RPMI8226 (cell line): ENCODE data around the gene ASTL.
A peak's percentile ranks its signal among the peaks of the same experiment; 100 is the strongest.

Experiments
- DNase-seq: peaks from one replicate; pipeline ENCODE4 v3.0.0-alpha.2; 2015

Gene ASTL

DNA sequence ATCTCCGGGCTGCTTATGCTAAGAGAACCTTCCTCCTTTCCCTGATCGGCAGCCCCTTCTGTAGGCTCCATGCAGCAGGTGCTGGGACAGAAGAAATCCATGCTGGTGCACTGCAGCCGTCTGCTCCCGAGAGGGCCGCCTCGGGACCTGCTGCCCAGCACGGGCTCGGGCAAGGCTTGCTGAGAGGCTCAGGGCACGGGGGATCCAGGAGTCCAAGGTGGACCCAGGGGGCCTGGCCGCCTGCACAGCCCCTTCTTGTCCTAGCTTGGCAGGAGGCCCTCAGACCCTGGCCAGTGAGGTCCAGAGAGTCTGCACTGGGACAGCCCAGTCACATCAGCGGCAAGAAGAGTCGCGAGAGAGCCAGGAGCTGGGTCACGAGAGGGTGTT, 20.2 kb upstream of the ASTL start:
- DNase-seq: no peak

DNA sequence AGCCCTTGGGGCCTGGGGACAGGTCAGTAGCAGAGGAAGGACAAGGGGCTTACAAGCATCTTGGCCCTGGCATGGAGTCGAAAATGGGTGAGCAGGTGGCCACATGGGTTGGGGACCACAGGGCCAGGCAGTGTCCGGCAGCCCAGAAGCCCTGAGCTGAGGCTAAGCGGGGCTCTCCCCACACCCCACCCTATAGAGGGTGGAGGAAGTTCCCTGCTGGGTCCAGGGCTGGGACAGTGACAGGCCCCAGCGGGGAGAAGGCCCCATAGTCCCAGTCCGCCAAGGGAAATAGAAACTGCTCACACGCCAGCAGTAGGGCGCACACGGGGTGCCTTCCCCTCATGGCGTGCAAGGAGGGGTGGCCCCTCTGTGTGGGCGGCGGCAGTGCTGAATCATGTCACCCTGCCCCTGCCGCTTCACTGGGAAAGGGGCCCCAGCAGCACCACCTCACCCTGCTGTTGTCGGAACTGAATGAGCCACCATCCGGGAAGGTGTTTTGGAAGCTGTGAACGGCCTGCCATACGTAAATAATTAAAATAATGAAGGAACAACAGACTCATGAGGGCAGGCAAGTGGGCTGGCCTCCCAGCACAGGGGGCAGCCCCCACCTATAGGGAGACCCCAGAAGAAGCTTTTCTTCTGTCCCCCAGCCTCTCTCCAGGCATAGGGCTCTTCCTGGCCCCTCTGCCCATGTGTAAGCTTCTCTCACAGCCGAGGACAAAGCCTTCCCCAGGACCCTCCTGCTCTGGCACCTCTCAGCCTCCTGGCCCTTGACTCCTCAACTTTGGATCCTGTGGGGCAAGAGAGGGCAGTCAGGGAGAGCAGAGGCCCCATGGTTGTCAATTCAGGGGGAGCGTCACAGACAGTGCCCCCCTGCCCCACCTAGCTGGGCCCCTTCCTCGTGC, 19.6 kb upstream of the ASTL start:
- DNase-seq: no peak

DNA sequence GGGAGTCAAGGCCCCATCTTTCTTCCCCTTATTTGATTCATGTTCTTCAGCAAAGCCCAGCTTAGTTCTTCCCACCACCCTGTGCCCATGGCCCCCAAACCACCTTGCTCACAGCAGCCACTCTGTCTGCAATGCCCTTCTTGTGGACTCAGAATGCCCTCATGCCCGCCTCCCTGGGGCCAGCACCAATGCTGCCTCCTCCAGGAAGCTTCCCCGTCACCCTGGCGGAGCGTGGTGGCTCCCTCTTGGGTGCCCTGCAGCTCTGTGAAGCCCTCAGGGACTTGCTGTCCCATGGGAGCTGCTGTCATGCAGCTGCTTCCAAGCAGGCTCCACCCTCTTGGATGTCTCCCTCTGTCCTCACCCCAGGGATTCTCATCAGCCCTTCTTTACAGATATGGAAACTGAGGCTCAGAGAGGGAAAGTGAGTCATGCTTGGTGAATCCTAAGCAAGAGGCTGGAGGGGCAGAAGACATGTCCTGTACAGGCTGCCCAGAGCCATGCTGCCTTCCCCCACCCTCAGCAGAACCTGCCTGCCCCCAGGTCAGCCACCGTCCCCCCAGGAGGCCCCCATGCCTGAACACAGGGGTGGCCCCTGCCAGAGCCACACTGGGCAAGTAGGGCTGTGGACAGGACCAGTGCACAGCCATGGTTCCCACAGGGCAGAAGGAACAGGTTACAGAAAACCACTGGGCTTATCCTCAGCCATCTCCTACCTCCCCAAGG, 18.8 kb upstream of the ASTL start:
- DNase-seq: no peak

DNA sequence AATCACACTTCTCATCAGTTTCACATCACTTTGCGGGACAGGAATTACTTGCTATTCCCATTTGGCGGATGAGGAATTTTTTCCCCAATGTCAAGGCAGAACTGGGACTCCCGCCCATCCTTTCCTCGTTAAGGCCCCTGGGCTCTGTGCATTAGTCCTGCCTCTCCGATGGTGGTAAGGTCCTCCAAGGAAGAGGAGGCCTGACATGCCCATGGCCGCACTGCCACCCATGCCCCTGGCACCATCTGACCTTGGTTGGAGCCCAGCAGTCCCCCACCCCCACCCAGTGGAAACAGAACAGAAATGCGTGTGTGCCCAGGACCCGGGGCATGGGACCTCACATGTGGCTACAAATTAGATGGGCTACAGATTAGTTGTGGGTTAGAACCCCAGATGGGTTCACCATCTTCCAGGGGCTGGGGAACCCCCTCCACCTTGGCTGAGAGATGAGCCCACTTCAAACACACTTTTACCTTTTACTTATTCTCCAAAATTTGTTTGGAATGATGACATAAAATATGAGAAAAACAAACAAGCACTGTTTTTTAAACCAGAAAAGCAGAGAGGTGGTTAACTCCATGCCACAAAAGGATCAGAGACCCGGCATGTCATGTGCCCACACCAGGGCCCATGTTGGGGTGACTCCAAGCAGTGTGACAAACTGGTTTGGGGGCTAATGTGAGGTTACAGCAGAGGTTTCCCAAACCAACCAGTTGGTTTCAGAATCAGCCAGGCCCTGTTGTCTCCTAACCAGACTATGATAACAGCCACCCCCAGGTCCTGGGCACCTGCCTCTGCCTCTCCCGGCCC, 17.9 kb upstream of the ASTL start:
- no peak for DNase-seq

- no peak for DNase-seq
Measured at GRCh38 chr2:96154506-96155380, 16.4 kb upstream of the ASTL start.

DNA sequence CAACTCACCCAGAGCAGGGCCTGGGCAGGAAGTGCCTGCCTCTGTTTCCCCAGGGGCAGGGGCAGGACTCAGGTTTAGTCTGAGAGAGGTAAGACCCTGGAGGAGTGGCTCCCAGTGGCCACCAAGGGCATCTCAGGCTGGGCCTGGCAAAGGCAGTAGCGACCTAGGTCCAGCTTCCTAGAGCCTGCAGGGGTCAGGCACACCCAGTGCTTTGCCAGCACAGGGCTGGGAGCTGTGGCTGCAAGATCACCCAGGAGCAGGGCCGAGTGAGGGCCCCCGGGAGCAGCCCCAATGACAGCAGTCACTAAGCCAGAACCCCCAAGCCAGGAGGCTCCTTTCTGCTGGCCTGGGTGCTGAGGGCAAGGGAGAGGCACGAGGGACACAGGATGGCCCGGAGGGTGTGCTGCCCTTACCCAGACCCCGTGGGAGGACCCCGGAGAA, 15.7 kb upstream of the ASTL start:
- peak; percentile 42 for DNase-seq

GRCh38 chr2:96153291-96153713, 15.0 kb upstream of the ASTL start:
- no peak for DNase-seq

DNA sequence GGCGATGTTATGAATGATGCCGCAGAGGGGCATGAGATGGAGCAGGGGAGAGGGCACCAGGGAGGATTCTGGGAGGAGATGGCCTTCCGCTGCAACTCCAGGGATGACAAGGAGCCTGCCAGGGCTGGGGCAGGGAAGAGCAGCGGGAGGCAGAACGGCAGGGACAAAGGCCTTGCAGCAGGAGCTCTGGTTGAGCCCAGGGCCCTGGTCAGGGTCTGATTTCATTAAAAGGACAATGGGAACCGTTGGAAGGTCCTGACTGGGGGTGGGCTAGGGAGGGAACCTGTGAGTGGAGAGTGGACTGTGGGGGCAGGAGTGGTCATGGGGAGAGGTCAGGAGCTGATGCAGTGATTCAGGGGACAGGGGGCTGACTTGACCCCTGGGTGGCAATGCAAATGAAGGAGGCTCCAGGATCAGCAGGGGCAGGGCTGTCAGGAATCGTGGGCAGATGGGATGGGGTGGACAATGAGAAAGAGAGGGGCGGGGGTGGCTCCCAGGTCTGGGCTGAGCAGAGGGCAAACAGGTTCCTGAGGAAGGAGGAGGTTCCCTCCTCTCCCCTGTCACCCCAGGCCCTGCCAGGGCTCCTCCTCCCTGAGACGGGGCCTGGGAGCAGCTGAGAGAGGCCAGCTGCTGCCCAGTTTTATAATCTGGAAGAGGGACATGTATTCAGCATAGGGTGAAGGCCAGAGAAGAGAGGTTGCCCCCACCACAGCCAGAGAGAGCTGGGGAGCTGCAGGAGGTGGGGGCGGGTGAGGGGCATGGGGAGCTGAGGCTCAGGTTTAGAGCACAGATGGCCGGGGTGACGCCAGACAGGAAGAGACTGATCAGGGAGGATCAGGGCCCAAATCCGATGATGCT, 14.2 kb upstream of the ASTL start:
- no peak for DNase-seq

GRCh38 chr2:96151595-96152303, 13.4 kb upstream of the ASTL start:
- no peak for DNase-seq

GRCh38 chr2:96150791-96151594, 12.7 kb upstream of the ASTL start:
- DNase-seq: no peak

DNA sequence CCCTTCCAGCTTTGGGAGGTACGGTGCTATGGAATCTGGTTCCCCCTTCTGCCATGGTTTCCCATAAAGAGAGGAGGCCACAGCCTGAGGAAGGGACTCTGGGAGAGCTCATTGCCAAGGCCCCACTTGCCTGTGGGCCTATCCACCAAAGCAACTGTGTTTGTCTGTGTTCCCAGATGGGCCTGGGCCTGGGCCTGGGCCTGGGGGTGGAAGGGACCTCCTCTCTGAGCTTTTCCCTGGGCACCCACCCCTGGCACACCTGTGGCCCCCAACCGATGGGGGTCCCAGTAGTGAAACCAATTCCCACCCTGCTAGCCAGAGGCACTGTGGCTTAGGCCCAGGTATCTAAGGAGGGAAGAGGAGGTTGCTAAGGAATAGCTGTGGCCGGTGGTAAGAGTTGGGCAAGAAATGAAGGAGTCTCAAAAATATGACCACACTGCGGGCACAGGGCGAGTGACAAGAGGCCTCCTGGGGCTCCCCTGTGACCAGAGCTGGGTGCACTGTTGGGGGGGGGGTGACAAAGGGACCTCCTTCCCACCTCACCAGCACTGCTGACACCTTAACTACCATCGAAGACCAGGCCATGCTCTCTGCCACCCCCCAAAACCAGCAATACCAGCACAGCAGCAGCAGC, 11.8 kb upstream of the ASTL start:
- no peak for DNase-seq

- DNase-seq: peak; percentile 47
Measured at GRCh38 chr2:96148410-96149217, 10.3 kb upstream of the ASTL start.

- no peak for DNase-seq
Measured at GRCh38 chr2:96147593-96148201, 9.4 kb upstream of the ASTL start.

DNA sequence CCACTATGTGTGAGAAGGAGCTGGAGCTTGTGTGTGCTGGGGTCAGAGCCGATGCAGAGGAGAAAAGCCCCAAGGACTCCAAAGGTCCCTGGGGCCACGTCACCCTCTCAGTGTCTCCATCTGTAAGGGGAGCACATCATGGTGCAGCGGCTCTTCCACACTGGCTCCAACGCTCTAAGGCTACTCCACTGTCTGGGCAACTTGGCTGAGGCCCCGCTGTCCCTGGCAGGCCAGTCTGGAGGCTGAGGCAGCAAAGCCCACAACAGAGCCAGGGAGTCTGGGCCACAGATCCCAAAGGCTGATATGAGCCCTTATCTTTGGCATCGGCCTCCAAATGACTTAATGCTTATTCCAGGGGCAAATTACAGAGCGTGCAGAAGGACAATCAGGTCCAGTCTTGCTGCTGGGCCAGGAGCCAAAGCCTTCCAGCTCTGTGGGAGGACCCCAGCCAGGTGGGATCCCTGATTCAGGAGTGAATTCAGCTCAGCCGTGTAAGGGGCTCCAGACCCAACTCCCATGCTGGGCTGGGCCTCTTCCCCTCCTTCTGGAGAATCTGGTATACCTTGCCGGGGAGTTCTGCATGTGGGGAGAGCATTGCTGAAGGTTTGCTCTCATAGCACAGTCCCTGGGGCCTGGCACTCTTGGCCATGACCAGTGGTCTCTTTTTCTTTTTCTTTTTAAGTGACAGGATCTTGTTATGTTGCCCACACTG, 8.7 kb upstream of the ASTL start:
- no peak for DNase-seq

GRCh38 chr2:96146153-96146880, 8.0 kb upstream of the ASTL start:
- peak; percentile 89 for DNase-seq

DNA sequence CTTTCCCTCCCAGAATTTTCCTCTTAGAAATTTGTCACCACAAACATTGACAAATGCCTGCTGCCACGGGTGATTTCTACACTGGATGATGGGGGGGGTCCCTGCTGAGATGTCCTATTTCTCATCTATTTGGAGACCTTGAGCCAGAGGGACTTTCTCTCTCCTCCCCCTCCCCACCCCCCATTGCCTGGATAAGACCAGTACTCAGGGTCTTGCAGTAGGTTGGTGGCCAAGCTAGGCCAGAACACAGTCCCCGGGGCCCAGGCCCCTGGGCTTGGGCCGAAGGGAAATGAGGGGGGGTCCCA, 7.5 kb upstream of the ASTL start:
- peak; percentile 18 for DNase-seq
